Mesothelial cell of epicardium (in vitro differentiated cells): Measurements from ENCODE around the gene DBH. TPM values are rescaled to one million over a fixed set of nuclear protein-coding genes. Genes with fewer than 3 reads are reported as not detected.
A peak's percentile ranks its signal among the peaks of the same experiment; 100 is the strongest.

ENCODE experiments used
- DNase-seq, 2 experiments: peaks; one replicate each; pipeline ENCODE4 v3.0.0; 2021; ENCODE audit warnings: low spot score in 2 of 2; ENCODE audit not compliant: unreplicated experiment in 2 of 2
- H3K27ac Mint-ChIP-seq: 2 replicates; pipeline ENCODE4 v1.8.0; 2021; ENCODE audit warnings: mixed read lengths
- H3K27me3 Mint-ChIP-seq: 2 replicates; pipeline ENCODE4 v1.8.0; 2021; ENCODE audit warnings: low read depth, mixed read lengths
- H3K36me3 Mint-ChIP-seq: 2 replicates; pipeline ENCODE4 v1.8.0; 2021; ENCODE audit warnings: mixed read lengths
- H3K4me1 Mint-ChIP-seq: 2 replicates; pipeline ENCODE4 v1.8.0; 2021; ENCODE audit warnings: mixed read lengths
- H3K4me3 Mint-ChIP-seq: 2 replicates; pipeline ENCODE4 v1.8.0; 2021; ENCODE audit warnings: mild to moderate bottlenecking, moderate library complexity, mixed read lengths
- H3K9me3 Mint-ChIP-seq: 2 replicates; pipeline ENCODE4 v1.8.0; 2021; ENCODE audit warnings: mixed read lengths
- CTCF ChIP-seq: fragments of 200-600 bp; sonication (generic); IDR thresholded peaks from one replicate; pipeline ENCODE4 v1.5.0; 2021; ENCODE audit warnings: antibody characterized with exemption; ENCODE audit not compliant: unreplicated experiment
- total RNA-seq: library from RNA; stranded (reverse); gene quantifications from 3 replicates; pipeline ENCODE4 v1.2.1, GENCODE V29; 2021

The DBH gene
- total RNA-seq, 1 donor from 2014 or later: not detected

- Mint-ChIP-seq H3K4me3 (no peak overlapping the region), H3K9me3 (no peaks in the 10 kb centered on the region), H3K27ac (peak overlapping the region; percentile 8), H3K4me1 (peaks cover 18% of the 10 kb centered on the region), H3K27me3 (peaks cover 15% of the 10 kb centered on the region), H3K36me3 (no peaks in the 10 kb centered on the region)
- no peak for DNase-seq
- TF ChIP-seq CTCF: no peak
These were observed 2.5 kb upstream of the DBH start for GRCh38 chr9:133633681-133634080.

GRCh38 chr9:133634081-133634691, 2.0 kb upstream of the DBH start:
- Mint-ChIP-seq H3K27me3 (peaks cover 15% of the 10 kb centered on the region), H3K4me3 (no peak overlapping the region), H3K36me3 (no peaks in the 10 kb centered on the region), H3K4me1 (peaks cover 18% of the 10 kb centered on the region), H3K9me3 (no peaks in the 10 kb centered on the region), H3K27ac (peak overlapping the region; percentile 8)
- no peak for DNase-seq
- no peak for TF ChIP-seq CTCF

GRCh38 chr9:133635098-133635497, 1.1 kb upstream of the DBH start:
- no peaks in the 10 kb centered on the region for H3K9me3 Mint-ChIP-seq
- no peak overlapping the region for H3K4me3 Mint-ChIP-seq
- no peaks in the 10 kb centered on the region for H3K36me3 Mint-ChIP-seq
- no peak for TF ChIP-seq CTCF
- H3K27ac Mint-ChIP-seq: no peak overlapping the region
- H3K27me3 Mint-ChIP-seq: peaks cover 15% of the 10 kb centered on the region
- no peak for DNase-seq
- peaks cover 18% of the 10 kb centered on the region for H3K4me1 Mint-ChIP-seq

GRCh38 chr9:133636902-133637301, 739 bp downstream of the DBH start:
- no peak overlapping the region for H3K27ac Mint-ChIP-seq
- no peak overlapping the region for H3K4me3 Mint-ChIP-seq
- no peak for TF ChIP-seq CTCF
- H3K4me1 Mint-ChIP-seq: peaks cover 18% of the 10 kb centered on the region
- H3K27me3 Mint-ChIP-seq: peaks cover 24% of the 10 kb centered on the region
- DNase-seq: no peak
- no peaks in the 10 kb centered on the region for H3K9me3 Mint-ChIP-seq
- no peaks in the 10 kb centered on the region for H3K36me3 Mint-ChIP-seq

- H3K4me3 Mint-ChIP-seq: no peak overlapping the region
- no peak for TF ChIP-seq CTCF
- no peaks in the 10 kb centered on the region for H3K36me3 Mint-ChIP-seq
- no peak for DNase-seq
- H3K27ac Mint-ChIP-seq: no peak overlapping the region
- peaks cover 18% of the 10 kb centered on the region for H3K4me1 Mint-ChIP-seq
- H3K9me3 Mint-ChIP-seq: no peaks in the 10 kb centered on the region
- H3K27me3 Mint-ChIP-seq: peaks cover 24% of the 10 kb centered on the region
These were observed 1.4 kb downstream of the DBH start for GRCh38 chr9:133637451-133638055.
